ENCODE measurements around the gene HADHB. TPM values are rescaled to one million over a fixed set of nuclear protein-coding genes. Genes with fewer than 3 reads are reported as not detected.
"Not testable (repeated sequence)": the region's sequence is repeated elsewhere in the genome, so short reads cannot be mapped to it uniquely, and the experiment has no call there.

HADHB gene
- polyA plus RNA-seq, 4 donors = 102 to 331 (median 189) TPM

DNA sequence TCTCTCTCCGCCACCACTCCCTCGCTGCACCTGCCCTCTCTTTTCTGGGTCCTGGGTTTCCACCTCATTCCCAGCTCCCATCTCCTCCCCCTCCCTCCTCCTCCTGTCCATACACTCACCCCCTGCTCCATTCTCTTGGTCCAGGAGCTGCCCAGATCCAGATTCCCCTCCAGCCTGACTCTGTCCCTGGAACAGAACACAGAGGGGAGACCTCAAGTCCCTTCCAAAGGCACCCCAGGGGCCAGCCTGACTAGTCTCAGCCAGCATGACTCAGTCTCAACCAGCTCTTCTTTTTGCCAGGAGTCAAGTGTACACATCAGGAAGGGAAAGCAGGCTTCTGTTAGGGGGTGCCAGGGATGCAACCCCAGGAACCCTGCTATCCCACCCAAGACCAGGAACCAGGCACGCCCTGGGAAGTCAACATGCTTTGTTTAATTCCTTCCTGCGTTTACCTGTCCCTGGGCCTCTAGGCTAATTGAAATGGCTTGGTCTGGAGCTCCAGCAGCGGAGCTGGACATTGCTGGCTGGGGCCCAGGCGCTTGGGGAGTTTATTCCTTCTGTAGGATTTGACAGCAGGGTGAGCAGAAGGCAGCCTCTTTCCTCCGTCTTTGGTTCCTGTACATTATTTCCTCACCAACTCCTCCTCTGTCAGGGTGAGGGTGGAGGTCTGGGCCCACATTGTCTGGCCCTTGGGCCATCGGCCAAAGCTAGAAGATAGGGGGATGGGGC, 72.8 kb downstream of the HADHB start:
- H3K4me1 ChIP-seq (ENCODE audit: control insufficient read depth in 3 of 3, insufficient read depth in 2 of 3, low read depth in 1 of 3, low read length in 2 of 3) = no peaks in the 10 kb centered on the region
- FAIRE-seq (no peak), DNase-seq (no peak)
- H3K27me3 ChIP-seq (ENCODE audit: control insufficient read depth in 3 of 3, insufficient read depth in 3 of 3, low read length in 3 of 3) = peaks cover 0 to 3% (median 0%) of the 10 kb centered on the region in 3 donors
- H3K9me3 ChIP-seq (ENCODE audit: control insufficient read depth in 2 of 2, insufficient read depth in 1 of 2, low read depth in 1 of 2, low read length in 1 of 2) = no peaks in the 10 kb centered on the region
- no peak overlapping the region for H3K27ac ChIP-seq (ENCODE audit: low read depth in 1 of 3, low read length in 2 of 3)
- H3K4me3 ChIP-seq (ENCODE audit: low read depth in 1 of 3, low read length in 3 of 3) = no peak overlapping the region
- H3K36me3 ChIP-seq (ENCODE audit: control insufficient read depth in 3 of 3, insufficient read depth in 2 of 3, low read depth in 1 of 3, low read length in 3 of 3) = no peaks in the 10 kb centered on the region
- WGBS, 3 donors = 82 to 92% (median 90%) methylated on average over 8 of the region's 8 CpGs

DNA sequence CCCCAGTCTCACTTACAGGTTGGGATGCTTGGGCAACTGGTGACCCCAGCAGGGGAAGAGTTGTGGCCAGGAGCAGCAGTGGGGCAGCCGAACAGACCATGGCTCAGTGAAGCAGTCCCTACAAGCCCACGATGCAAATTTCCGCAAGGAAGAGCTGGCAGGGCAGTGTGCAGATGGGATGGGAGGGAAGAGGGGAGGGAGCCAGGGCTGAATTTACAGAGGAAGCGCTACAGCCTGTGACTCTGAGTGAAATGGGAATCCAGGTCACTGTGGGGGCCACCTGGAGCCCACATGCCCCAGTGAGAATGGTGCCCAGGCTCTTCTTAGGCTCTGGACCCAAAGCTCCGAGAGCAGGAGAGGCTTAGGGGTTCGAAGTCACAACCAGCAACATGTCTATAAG, 74.2 kb downstream of the HADHB start:
- FAIRE-seq (no peak), DNase-seq (no peak)
- 70 to 86% (median 76%) methylated on average over 6 of the region's 6 CpGs for WGBS, 3 donors

DNA sequence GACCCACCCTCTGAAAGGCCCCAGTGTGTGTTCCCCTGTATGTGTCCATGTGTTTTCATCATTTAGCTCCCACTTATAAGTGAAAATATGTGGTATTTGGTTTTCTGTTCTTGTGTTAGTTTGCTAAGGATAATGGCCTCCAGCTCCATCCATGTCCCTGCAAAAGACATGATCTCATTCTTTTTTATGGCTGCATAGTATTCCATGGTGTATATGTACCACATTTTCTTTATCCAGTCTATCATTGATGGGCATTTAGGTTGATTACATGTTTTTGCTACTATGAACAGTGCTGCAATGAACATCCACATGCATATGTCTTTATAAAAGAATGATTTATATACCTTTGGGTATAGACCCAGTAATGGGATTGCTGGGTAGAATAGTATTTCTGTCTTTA, 79.7 kb downstream of the HADHB start:
- DNase-seq; H3K4me1 ChIP-seq (ENCODE audit: control insufficient read depth in 3 of 3, insufficient read depth in 2 of 3, low read depth in 1 of 3, low read length in 2 of 3); FAIRE-seq; H3K36me3 ChIP-seq (ENCODE audit: control insufficient read depth in 3 of 3, insufficient read depth in 2 of 3, low read depth in 1 of 3, low read length in 3 of 3); H3K9me3 ChIP-seq (ENCODE audit: control insufficient read depth in 2 of 2, insufficient read depth in 1 of 2, low read depth in 1 of 2, low read length in 1 of 2); H3K27ac ChIP-seq (ENCODE audit: low read depth in 1 of 3, low read length in 2 of 3); H3K4me3 ChIP-seq (ENCODE audit: low read depth in 1 of 3, low read length in 3 of 3); H3K27me3 ChIP-seq (ENCODE audit: control insufficient read depth in 3 of 3, insufficient read depth in 3 of 3, low read length in 3 of 3): not testable (repeated sequence)

More for the DNA sequence above, 74.2 kb downstream of the HADHB start:
- Histone ChIP-seq H3K27me3 (ENCODE audit: control insufficient read depth in 3 of 3, insufficient read depth in 3 of 3, low read length in 3 of 3) (peaks cover 0 to 3% (median 0%) of the 10 kb centered on the region in 3 donors), H3K27ac (ENCODE audit: low read depth in 1 of 3, low read length in 2 of 3) (no peak overlapping the region), H3K4me1 (ENCODE audit: control insufficient read depth in 3 of 3, insufficient read depth in 2 of 3, low read depth in 1 of 3, low read length in 2 of 3) (no peaks in the 10 kb centered on the region), H3K9me3 (ENCODE audit: control insufficient read depth in 2 of 2, insufficient read depth in 1 of 2, low read depth in 1 of 2, low read length in 1 of 2) (no peaks in the 10 kb centered on the region), H3K4me3 (ENCODE audit: low read depth in 1 of 3, low read length in 3 of 3) (no peak overlapping the region), H3K36me3 (ENCODE audit: control insufficient read depth in 3 of 3, insufficient read depth in 2 of 3, low read depth in 1 of 3, low read length in 3 of 3) (no peaks in the 10 kb centered on the region)

DNA sequence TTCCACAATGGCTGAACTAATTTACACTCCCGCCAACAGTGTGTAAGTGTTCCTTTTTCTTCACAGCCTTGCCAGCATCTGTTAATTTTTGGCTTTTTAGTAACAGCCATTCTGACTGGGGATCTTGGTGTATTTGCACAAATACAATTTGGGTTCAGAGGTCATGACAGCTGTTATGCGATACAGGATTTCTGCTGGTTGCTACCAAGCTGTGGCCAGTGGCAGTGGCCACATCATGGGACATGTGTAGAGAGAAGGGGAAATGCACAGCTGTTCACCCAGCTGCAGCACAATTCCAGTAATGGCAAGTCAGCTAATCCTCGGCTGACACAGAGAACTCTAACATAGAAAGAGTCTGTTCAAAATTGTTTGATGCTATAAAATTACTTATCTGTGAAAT, 80.2 kb downstream of the HADHB start:
- DNase-seq (no peak), FAIRE-seq (no peak)
- no peaks in the 10 kb centered on the region for H3K4me1 ChIP-seq (ENCODE audit: control insufficient read depth in 3 of 3, insufficient read depth in 2 of 3, low read depth in 1 of 3, low read length in 2 of 3)
- no peak overlapping the region for H3K27ac ChIP-seq (ENCODE audit: low read depth in 1 of 3, low read length in 2 of 3)
- H3K36me3 ChIP-seq (ENCODE audit: control insufficient read depth in 3 of 3, insufficient read depth in 2 of 3, low read depth in 1 of 3, low read length in 3 of 3) = no peaks in the 10 kb centered on the region
- 55 to 62% (median 59%) methylated on average over 3 of the region's 3 CpGs for WGBS, 3 donors
- no peak overlapping the region for H3K4me3 ChIP-seq (ENCODE audit: low read depth in 1 of 3, low read length in 3 of 3)
- H3K27me3 ChIP-seq (ENCODE audit: control insufficient read depth in 3 of 3, insufficient read depth in 3 of 3, low read length in 3 of 3) = peaks cover 0 to 3% (median 0%) of the 10 kb centered on the region in 3 donors
- H3K9me3 ChIP-seq (ENCODE audit: control insufficient read depth in 2 of 2, insufficient read depth in 1 of 2, low read depth in 1 of 2, low read length in 1 of 2) = no peaks in the 10 kb centered on the region

DNA sequence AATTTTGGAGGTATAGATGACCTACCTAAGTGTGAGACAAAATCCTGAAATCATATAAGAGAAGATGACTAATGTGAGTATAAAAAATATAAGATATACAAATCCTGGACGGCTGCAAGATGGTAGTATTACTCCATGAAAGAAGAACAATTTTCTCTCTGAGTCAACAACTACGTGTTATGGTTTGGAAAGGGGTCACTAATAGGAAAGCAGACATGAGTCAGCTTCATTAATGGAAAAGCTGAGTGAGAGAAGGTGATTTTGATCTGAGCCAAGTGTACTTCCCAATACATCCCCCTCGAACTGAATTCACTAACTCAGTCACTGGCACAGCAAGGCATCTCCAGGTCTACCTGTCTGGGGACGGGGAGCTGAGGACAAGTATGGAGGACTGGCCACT, 81.1 kb downstream of the HADHB start:
- Histone ChIP-seq H3K36me3 (ENCODE audit: control insufficient read depth in 3 of 3, insufficient read depth in 2 of 3, low read depth in 1 of 3, low read length in 3 of 3) (no peaks in the 10 kb centered on the region), H3K4me3 (ENCODE audit: low read depth in 1 of 3, low read length in 3 of 3) (no peak overlapping the region), H3K27me3 (ENCODE audit: control insufficient read depth in 3 of 3, insufficient read depth in 3 of 3, low read length in 3 of 3) (peaks cover 0 to 3% (median 0%) of the 10 kb centered on the region in 3 donors), H3K9me3 (ENCODE audit: control insufficient read depth in 2 of 2, insufficient read depth in 1 of 2, low read depth in 1 of 2, low read length in 1 of 2) (no peaks in the 10 kb centered on the region), H3K4me1 (ENCODE audit: control insufficient read depth in 3 of 3, insufficient read depth in 2 of 3, low read depth in 1 of 3, low read length in 2 of 3) (no peaks in the 10 kb centered on the region), H3K27ac (ENCODE audit: low read depth in 1 of 3, low read length in 2 of 3) (no peak overlapping the region)
- WGBS, 3 donors = 66 to 69% (median 67%) methylated on average over 4 of the region's 4 CpGs
- DNase-seq (no peak), FAIRE-seq (no peak)

DNA sequence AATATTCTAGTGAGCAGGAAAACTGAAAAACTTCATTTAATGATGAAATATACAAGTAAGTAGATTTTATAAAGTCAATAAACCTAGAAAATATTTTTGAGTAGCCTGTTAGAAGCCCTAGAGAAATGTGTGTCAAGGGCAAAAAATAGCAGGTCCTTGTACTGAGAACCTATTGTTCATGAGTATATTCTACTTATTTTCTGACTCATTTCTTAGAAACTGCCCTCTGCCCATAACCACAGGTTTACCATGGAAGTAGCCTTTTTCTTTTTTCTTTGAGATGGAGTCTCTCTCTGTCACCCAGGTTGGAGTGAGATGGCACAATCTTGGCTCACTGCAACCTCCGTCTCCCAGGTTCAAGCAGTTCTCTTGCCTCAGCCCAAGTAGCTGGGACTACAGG, 81.8 kb downstream of the HADHB start:
- no peak for FAIRE-seq
- 85 to 100% (median 93%) methylated on average over 1 of the region's 1 CpG for WGBS, 3 donors
- H3K4me3 ChIP-seq (ENCODE audit: low read depth in 1 of 3, low read length in 3 of 3) = no peak overlapping the region
- H3K27me3 ChIP-seq (ENCODE audit: control insufficient read depth in 3 of 3, insufficient read depth in 3 of 3, low read length in 3 of 3) = no peaks in the 10 kb centered on the region
- no peaks in the 10 kb centered on the region for H3K4me1 ChIP-seq (ENCODE audit: control insufficient read depth in 3 of 3, insufficient read depth in 2 of 3, low read depth in 1 of 3, low read length in 2 of 3)
- no peak overlapping the region for H3K27ac ChIP-seq (ENCODE audit: low read depth in 1 of 3, low read length in 2 of 3)
- H3K9me3 ChIP-seq (ENCODE audit: control insufficient read depth in 2 of 2, insufficient read depth in 1 of 2, low read depth in 1 of 2, low read length in 1 of 2) = no peaks in the 10 kb centered on the region
- no peak for DNase-seq
- no peaks in the 10 kb centered on the region for H3K36me3 ChIP-seq (ENCODE audit: control insufficient read depth in 3 of 3, insufficient read depth in 2 of 3, low read depth in 1 of 3, low read length in 3 of 3)

DNA sequence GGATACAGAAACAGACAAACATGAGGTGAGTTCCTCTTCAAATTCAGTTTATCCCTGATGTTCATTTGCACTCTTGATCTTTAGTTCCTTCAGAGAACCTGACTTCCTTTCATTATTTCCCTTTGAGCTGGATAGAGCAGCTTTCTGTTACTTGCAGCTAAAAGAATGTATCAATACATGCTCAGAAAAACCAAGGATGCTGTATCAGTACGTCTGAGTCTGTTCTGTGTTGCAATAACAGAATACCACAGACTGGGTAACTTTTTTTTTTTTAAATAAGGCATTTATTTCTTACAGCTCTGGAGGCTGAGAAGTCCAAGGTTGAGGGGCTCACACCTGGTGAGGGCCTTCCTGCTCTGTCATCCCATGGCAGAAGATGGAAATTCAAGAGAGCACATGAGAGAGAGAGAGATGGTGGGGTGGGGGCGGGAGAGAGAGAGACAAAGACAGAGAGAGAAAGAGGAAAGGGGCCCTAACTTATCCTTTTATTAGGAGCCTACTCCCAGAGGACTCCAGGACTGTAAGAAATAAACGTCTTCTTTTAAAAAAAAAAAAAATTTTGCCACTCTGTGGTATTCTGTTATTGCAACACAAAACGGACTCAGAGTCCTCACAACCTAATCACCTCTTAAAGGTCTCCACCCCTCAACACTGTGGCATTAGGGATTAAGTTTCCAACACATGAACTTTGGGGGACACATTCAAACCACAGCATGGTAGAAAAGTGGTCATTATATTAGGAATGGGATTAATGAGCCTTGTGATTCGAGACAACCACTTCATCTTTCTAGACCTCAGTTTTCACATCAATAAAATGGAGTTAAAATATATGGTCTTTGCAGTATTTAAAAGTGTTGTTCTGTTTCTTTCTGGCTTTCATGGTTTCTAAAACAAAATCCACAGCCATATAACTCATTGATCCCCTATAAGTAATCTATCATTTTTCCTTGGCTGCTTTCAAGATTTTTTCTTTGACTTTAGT, 82.8 kb downstream of the HADHB start:
- Histone ChIP-seq H3K4me1 (ENCODE audit: control insufficient read depth in 3 of 3, insufficient read depth in 2 of 3, low read depth in 1 of 3, low read length in 2 of 3) (no peaks in the 10 kb centered on the region), H3K36me3 (ENCODE audit: control insufficient read depth in 3 of 3, insufficient read depth in 2 of 3, low read depth in 1 of 3, low read length in 3 of 3) (no peaks in the 10 kb centered on the region), H3K9me3 (ENCODE audit: control insufficient read depth in 2 of 2, insufficient read depth in 1 of 2, low read depth in 1 of 2, low read length in 1 of 2) (no peaks in the 10 kb centered on the region), H3K4me3 (ENCODE audit: low read depth in 1 of 3, low read length in 3 of 3) (no peak overlapping the region), H3K27ac (ENCODE audit: low read depth in 1 of 3, low read length in 2 of 3) (no peak overlapping the region), H3K27me3 (ENCODE audit: control insufficient read depth in 3 of 3, insufficient read depth in 3 of 3, low read length in 3 of 3) (no peaks in the 10 kb centered on the region)
- DNase-seq (no peak), FAIRE-seq (no peak)
- 61 to 62% (median 62%) methylated on average over 5 of the region's 5 CpGs for WGBS, 3 donors

DNA sequence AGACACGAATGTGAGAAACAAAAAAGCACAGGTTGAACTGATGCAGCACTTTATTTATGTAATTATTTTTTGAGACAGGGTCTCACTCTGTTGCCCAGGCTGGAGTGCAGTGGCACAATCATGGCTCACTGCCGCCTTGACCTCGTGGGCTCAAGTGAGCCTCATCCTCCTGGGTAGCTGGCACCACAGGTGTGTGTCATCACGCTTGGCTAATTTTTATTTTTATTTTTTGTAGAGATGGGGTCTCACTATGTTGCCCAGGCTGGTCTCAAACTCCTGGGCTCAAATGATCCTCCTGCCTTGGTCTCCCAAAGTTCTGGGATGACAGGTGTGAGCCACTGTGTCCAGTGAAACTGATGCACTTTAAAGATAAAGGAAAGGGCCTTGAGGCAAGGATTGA, 84.3 kb downstream of the HADHB start:
- H3K36me3 ChIP-seq (ENCODE audit: control insufficient read depth in 3 of 3, insufficient read depth in 2 of 3, low read depth in 1 of 3, low read length in 3 of 3); DNase-seq: not testable (repeated sequence)
- WGBS, 3 donors = 95 to 97% (median 96%) methylated on average over 4 of the region's 4 CpGs

More for the DNA sequence above, 84.3 kb downstream of the HADHB start:
- not testable (repeated sequence) for H3K27ac ChIP-seq (ENCODE audit: low read depth in 1 of 3, low read length in 2 of 3); H3K9me3 ChIP-seq (ENCODE audit: control insufficient read depth in 2 of 2, insufficient read depth in 1 of 2, low read depth in 1 of 2, low read length in 1 of 2); H3K4me1 ChIP-seq (ENCODE audit: control insufficient read depth in 3 of 3, insufficient read depth in 2 of 3, low read depth in 1 of 3, low read length in 2 of 3); H3K27me3 ChIP-seq (ENCODE audit: control insufficient read depth in 3 of 3, insufficient read depth in 3 of 3, low read length in 3 of 3); H3K4me3 ChIP-seq (ENCODE audit: low read depth in 1 of 3, low read length in 3 of 3); FAIRE-seq
